Effector memory CD4-positive, alpha-beta T cell (primary cell): Measurements from ENCODE around the gene HMBS.
A peak's percentile ranks its signal among the peaks of the same experiment; 100 is the strongest.

Experiments used
- DNase-seq, 3 donors: peaks; one replicate each; pipeline ENCODE4 v3.0.0-alpha.2; 2020
- H3K27ac ChIP-seq: 2 replicates; pipeline ENCODE4 v1.7.0; 2013; ENCODE audit warnings: mild to moderate bottlenecking, low read length, moderate library complexity; ENCODE audit not compliant: insufficient read depth, poor library complexity, severe bottlenecking
- H3K27me3 ChIP-seq: replicated peaks from 2 replicates; pipeline ENCODE4 v1.7.0; 2013; ENCODE audit warnings: mild to moderate bottlenecking, low read length; ENCODE audit not compliant: insufficient read depth, control insufficient read depth, poor library complexity, severe bottlenecking
- H3K36me3 ChIP-seq: 2 replicates; pipeline ENCODE4 v1.7.0; 2013; ENCODE audit warnings: mild to moderate bottlenecking, low read length, moderate library complexity; ENCODE audit not compliant: control insufficient read depth, insufficient read depth
- H3K4me1 ChIP-seq: 2 replicates; pipeline ENCODE4 v1.7.0; 2013; ENCODE audit warnings: low read length, mild to moderate bottlenecking; ENCODE audit not compliant: control insufficient read depth, insufficient read depth, poor library complexity, severe bottlenecking
- H3K4me3 ChIP-seq: 2 replicates; pipeline ENCODE4 v1.7.0; 2013; ENCODE audit warnings: low read length, low read depth, mild to moderate bottlenecking; ENCODE audit not compliant: insufficient read depth, poor library complexity, severe bottlenecking
- H3K9me3 ChIP-seq: 2 replicates; pipeline ENCODE4 v1.7.0; 2013; ENCODE audit warnings: mild to moderate bottlenecking, low read length, moderate library complexity; ENCODE audit not compliant: control insufficient read depth

HMBS gene

GRCh38 chr11:119117004-119117706 is 32.5 kb downstream of the HMBS start:
- Histone ChIP-seq H3K36me3 (peaks cover 25% of the 10 kb centered on the region), H3K27ac (no peak overlapping the region), H3K4me1 (peaks cover 28% of the 10 kb centered on the region), H3K27me3 (no peaks in the 10 kb centered on the region), H3K4me3 (no peak overlapping the region), H3K9me3 (no peaks in the 10 kb centered on the region)
- no peak for DNase-seq

DNA sequence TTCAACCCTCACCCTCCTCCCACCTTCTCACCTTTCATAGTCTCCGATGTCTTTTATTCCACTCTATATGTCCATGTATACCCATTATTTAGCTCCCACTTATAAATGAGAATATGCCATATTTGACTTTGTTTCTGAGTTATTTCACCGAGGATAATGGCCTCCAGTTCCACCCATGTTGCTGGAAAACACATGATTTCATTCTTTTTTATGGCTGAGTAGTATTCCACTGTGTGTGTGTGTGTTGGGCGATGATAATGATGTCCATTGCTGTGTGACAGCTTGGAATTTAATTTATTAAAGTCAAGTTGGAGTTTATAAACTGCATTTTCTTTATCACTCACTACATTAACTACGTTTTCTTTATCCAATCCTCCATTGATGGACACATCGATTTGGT is 33.5 kb downstream of the HMBS start:
- Histone ChIP-seq H3K27ac (no peak overlapping the region), H3K36me3 (peaks cover 14% of the 10 kb centered on the region), H3K4me1 (peaks cover 35% of the 10 kb centered on the region)

GRCh38 chr11:119118946-119119345 is 34.3 kb downstream of the HMBS start:
- H3K4me3 ChIP-seq, result no peak overlapping the region
- H3K27me3 ChIP-seq, result no peaks in the 10 kb centered on the region
- H3K27ac ChIP-seq, result no peak overlapping the region
- peaks cover 35% of the 10 kb centered on the region for H3K4me1 ChIP-seq
- H3K36me3 ChIP-seq, result peaks cover 14% of the 10 kb centered on the region
- H3K9me3 ChIP-seq, result no peaks in the 10 kb centered on the region
- DNase-seq, result no peak

More for the DNA sequence above, 33.5 kb downstream of the HMBS start:
- Histone ChIP-seq H3K27me3 (no peaks in the 10 kb centered on the region), H3K9me3 (no peaks in the 10 kb centered on the region), H3K4me3 (no peak overlapping the region)
- DNase-seq, result no peak

GRCh38 chr11:119120639-119121007 is 35.9 kb downstream of the HMBS start:
- Histone ChIP-seq H3K4me1 (peaks cover 22% of the 10 kb centered on the region), H3K27me3 (no peaks in the 10 kb centered on the region)
- no peak for DNase-seq

GRCh38 chr11:119121008-119121810 is 36.5 kb downstream of the HMBS start, which contains the start of gene HINFP:
HINFP (plus strand) TSS chr11:119121580; CDS start chr11:119126945, 5,365 bp downstream.
- DNase-seq, result peak; percentile 99 to 100 (median 100)
- Histone ChIP-seq H3K9me3 (no peaks in the 10 kb centered on the region), H3K27me3 (no peaks in the 10 kb centered on the region), H3K27ac (peak within 1 kb of the TSS; percentile 76), H3K4me1 (peaks cover 17% of the 10 kb centered on the region), H3K36me3 (peaks cover 11% of the 10 kb centered on the region), H3K4me3 (peak within 1 kb of the TSS; percentile 81)

More at GRCh38 chr11:119120639-119121007, 35.9 kb downstream of the HMBS start:
- peak overlapping the region; percentile 71 for H3K27ac ChIP-seq
- H3K9me3 ChIP-seq, result no peaks in the 10 kb centered on the region
- H3K36me3 ChIP-seq, result peaks cover 11% of the 10 kb centered on the region
- H3K4me3 ChIP-seq, result peak overlapping the region; percentile 46

- Histone ChIP-seq H3K36me3 (peaks cover 11% of the 10 kb centered on the region), H3K4me1 (peaks cover 14% of the 10 kb centered on the region), H3K9me3 (no peaks in the 10 kb centered on the region), H3K27ac (peak overlapping the region; percentile 76), H3K27me3 (no peaks in the 10 kb centered on the region), H3K4me3 (peak overlapping the region; percentile 81)
- no peak for DNase-seq
Observed at GRCh38 chr11:119121811-119122124, 37.1 kb downstream of the HMBS start.

DNA sequence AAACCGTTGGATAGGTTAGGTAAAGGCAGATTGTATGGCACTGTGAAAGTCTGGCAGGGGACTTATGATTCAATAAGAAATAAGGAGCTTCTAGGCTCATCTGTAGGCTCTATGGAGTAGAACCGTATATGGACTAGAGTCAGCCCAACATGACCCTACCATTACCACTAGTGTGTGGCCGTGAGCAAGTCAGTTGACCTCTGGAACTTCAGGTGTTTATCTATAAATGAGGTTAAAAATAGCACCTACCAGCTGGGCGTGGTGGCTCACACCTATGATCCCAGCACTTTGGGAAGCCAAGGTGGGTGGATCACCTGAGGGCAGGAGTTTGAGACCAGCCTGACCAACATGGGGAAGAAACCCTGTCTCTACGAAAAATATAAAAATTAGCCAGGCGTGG is 41.1 kb downstream of the HMBS start:
- no peak for DNase-seq
- H3K4me1 ChIP-seq, result peaks cover 10% of the 10 kb centered on the region
- peaks cover 22% of the 10 kb centered on the region for H3K36me3 ChIP-seq

DNA sequence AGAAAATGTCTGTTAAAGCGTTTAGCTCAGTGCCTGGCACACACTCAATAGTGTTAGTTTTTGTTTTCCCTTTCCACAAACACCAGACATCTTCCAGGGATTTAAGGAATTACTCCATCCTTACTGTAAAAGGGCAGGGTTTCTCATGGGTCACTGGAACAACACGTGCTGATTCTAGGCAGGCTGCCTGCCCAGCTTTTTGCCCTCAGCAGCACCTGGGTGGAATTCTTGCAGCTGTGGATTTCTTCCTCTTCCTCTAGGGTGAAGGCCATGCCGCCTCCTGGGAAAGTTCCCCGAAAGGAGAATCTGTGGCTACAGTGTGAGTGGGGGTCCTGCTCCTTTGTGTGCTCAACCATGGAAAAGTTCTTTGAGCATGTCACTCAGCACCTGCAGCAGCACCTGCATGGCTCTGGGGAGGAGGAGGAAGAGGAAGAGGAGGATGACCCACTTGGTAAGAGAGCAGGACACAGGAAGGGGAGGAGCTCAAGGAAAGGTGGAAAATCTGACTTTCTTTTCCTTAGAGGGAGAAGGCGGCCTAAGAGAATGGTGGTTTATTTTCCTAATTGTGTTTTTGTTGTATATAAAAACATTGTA is 42.1 kb downstream of the HMBS start:
- no peak for DNase-seq
- Histone ChIP-seq H3K4me1 (peaks cover 9% of the 10 kb centered on the region), H3K27ac (no peak overlapping the region), H3K27me3 (no peaks in the 10 kb centered on the region), H3K9me3 (no peaks in the 10 kb centered on the region), H3K36me3 (peaks cover 28% of the 10 kb centered on the region), H3K4me3 (no peak overlapping the region)

More for the DNA sequence above, 41.1 kb downstream of the HMBS start:
- Histone ChIP-seq H3K4me3 (no peak overlapping the region), H3K27me3 (no peaks in the 10 kb centered on the region), H3K27ac (no peak overlapping the region), H3K9me3 (no peaks in the 10 kb centered on the region)

GRCh38 chr11:119130662-119131061 is 46.0 kb downstream of the HMBS start:
- H3K4me1 ChIP-seq, result no peaks in the 10 kb centered on the region
- no peaks in the 10 kb centered on the region for H3K27me3 ChIP-seq
- no peaks in the 10 kb centered on the region for H3K9me3 ChIP-seq
- DNase-seq, result no peak
- peaks cover 42% of the 10 kb centered on the region for H3K36me3 ChIP-seq
- no peak overlapping the region for H3K4me3 ChIP-seq
- no peak overlapping the region for H3K27ac ChIP-seq
